HepG2 (cell line): Measurements from ENCODE around the gene LRRC3C.

Experiments
- CTCF ChIP-seq: sonication (generic); formaldehyde crosslinking; IDR thresholded peaks from 2 replicates; pipeline ENCODE4 v1.5.0; 2020; ENCODE audit warnings: mild to moderate bottlenecking, missing genetic modification reagents, moderate library complexity
- ESRRA ChIP-seq: sonication (generic); formaldehyde crosslinking; IDR thresholded peaks from 2 replicates; pipeline ENCODE4 v1.5.1; 2020; ENCODE audit warnings: mild to moderate bottlenecking, low read depth, missing genetic modification reagents
- GATA4 ChIP-seq: sonication (generic); IDR thresholded peaks from 2 replicates; pipeline ENCODE4 v1.6.1; 2016; ENCODE audit warnings: antibody characterized with exemption, low read depth, borderline replicate concordance
- RERE ChIP-seq: IDR thresholded peaks from 2 replicates; pipeline ENCODE4 v1.6.1; 2016; ENCODE audit warnings: low read depth, missing genetic modification reagents, missing compliant biosample characterization
- TAF1 ChIP-seq: sonication (generic); formaldehyde crosslinking; IDR thresholded peaks from 2 replicates; pipeline ENCODE4 v1.4.0; 2020; ENCODE audit warnings: missing genetic modification reagents
- TBL1XR1 ChIP-seq: fragments of 150-350 bp; IDR thresholded peaks from 2 replicates; pipeline ENCODE4 v1.6.1; 2014; ENCODE audit warnings: borderline replicate concordance, low read length; ENCODE audit not compliant: partially characterized antibody
- TCF12 ChIP-seq, 2 experiments: fragments of 450-650 bp in 1 of 2; sonication (generic) in 1 of 2; formaldehyde crosslinking in 1 of 2; IDR thresholded peaks; 2 replicates each; pipeline versions ENCODE4 v1.6.1 to v1.8.0; 2017 to 2022; ENCODE audit warnings: antibody characterized with exemption in 1 of 2, mild to moderate bottlenecking in 1 of 2, missing genetic modification reagents in 1 of 2, moderate library complexity in 1 of 2
- USF2 ChIP-seq, 2 experiments: sonication (generic) in 1 of 2; formaldehyde crosslinking in 1 of 2; IDR thresholded peaks; 2 replicates each; pipeline versions ENCODE4 v1.5.1 to v1.6.1; 2011 to 2020; ENCODE audit warnings: borderline replicate concordance in 1 of 2, low read depth in 1 of 2, low read length in 1 of 2, mild to moderate bottlenecking in 1 of 2, missing genetic modification reagents in 1 of 2, moderate library complexity in 1 of 2
- ZFP62 ChIP-seq: sonication (generic); formaldehyde crosslinking; IDR thresholded peaks from 2 replicates; pipeline ENCODE4 v1.4.0; 2020; ENCODE audit warnings: missing genetic modification reagents
- ZNF615 ChIP-seq: sonication (generic); formaldehyde crosslinking; IDR thresholded peaks from 2 replicates; pipeline ENCODE4 v1.5.0; 2020; ENCODE audit warnings: mild to moderate bottlenecking, missing genetic modification reagents, borderline replicate concordance
- ZNF792 ChIP-seq: IDR thresholded peaks from 2 replicates; pipeline ENCODE4 v1.6.1; 2016
- ZZZ3 ChIP-seq: sonication (generic); formaldehyde crosslinking; IDR thresholded peaks from 2 replicates; pipeline ENCODE4 v1.4.0; 2020; ENCODE audit warnings: missing genetic modification reagents, mild to moderate bottlenecking, borderline replicate concordance

- TF ChIP-seq RERE (CRISPR knock-in tag) (no peak), TAF1 (no peak), CTCF (CRISPR knock-in tag) (peak; percentile 59), ZFP62 (CRISPR knock-in tag) (no peak), ZNF615 (CRISPR knock-in tag) (no peak), GATA4 (no peak), TBL1XR1 (no peak), TCF12 (IDR thresholded peaks at IDR 0.05) (no peak), TCF12 (CRISPR knock-in tag; IDR thresholded peaks at IDR 0.05) (no peak), ESRRA (CRISPR knock-in tag) (no peak), ZNF792 (no peak), ZZZ3 (CRISPR knock-in tag) (no peak), USF2 (IDR thresholded peaks at IDR 0.05; ENCODE audit: low read depth, low read length) (no peak), USF2 (CRISPR knock-in tag; IDR thresholded peaks at IDR 0.05; ENCODE audit: borderline replicate concordance) (no peak)
These were observed 46.9 kb downstream of the LRRC3C start for GRCh38 chr17:39974433-39974832.
